MM.1S (cell line): Measurements from ENCODE around the gene FLT1.

Source experiments
- CTCF ChIP-seq: fragments of 300-600 bp; sonication (generic); IDR thresholded peaks from 2 replicates; pipeline ENCODE4 v1.5.1; 2016; ENCODE audit warnings: antibody characterized with exemption, low read length, mixed read lengths
- EZH2 ChIP-seq: fragments of 300-600 bp; sonication (generic); optimal IDR thresholded peaks from 2 replicates; pipeline ENCODE3; 2017; ENCODE audit warnings: low read depth, mild to moderate bottlenecking, antibody characterized with exemption, low read length, mixed read lengths
- EZH2phosphoT487 ChIP-seq: fragments of 300-600 bp; sonication (generic); IDR thresholded peaks from 2 replicates; pipeline ENCODE4 v1.6.1; 2018; ENCODE audit warnings: antibody characterized with exemption, low read length

GRCh38 chr13:28535734-28536133 lies 40.8 kb upstream of the FLT1 start:
- TF ChIP-seq CTCF (no peak), EZH2phosphoT487 (no peak), EZH2 (no peak)
